Endothelial cell (in vitro differentiated cells): Measurements from ENCODE around the gene CYTIP. TPM values are rescaled to one million over a fixed set of nuclear protein-coding genes. Genes with fewer than 3 reads are reported as not detected.

Source experiments
- DNase-seq: peaks from one replicate; pipeline ENCODE4 v3.0.0; 2021; ENCODE audit warnings: low spot score
- H3K27ac Mint-ChIP-seq: one replicate; pipeline ENCODE4 v1.8.0; 2021; ENCODE audit warnings: mixed read lengths, inconsistent platforms; ENCODE audit not compliant: unreplicated experiment
- H3K27me3 Mint-ChIP-seq: one replicate; pipeline ENCODE4 v1.8.0; 2021; ENCODE audit warnings: mild to moderate bottlenecking, moderate library complexity, mixed read lengths, inconsistent platforms; ENCODE audit not compliant: unreplicated experiment
- H3K36me3 Mint-ChIP-seq: one replicate; pipeline ENCODE4 v1.8.0; 2021; ENCODE audit warnings: mild to moderate bottlenecking, low read depth, mixed read lengths, inconsistent platforms; ENCODE audit not compliant: unreplicated experiment
- H3K4me1 Mint-ChIP-seq: one replicate; pipeline ENCODE4 v1.8.0; 2021; ENCODE audit warnings: mild to moderate bottlenecking, mixed read lengths, inconsistent platforms; ENCODE audit not compliant: unreplicated experiment
- H3K4me3 Mint-ChIP-seq: one replicate; pipeline ENCODE4 v1.8.0; 2021; ENCODE audit warnings: mild to moderate bottlenecking, mixed read lengths, inconsistent platforms; ENCODE audit not compliant: unreplicated experiment
- H3K9me3 Mint-ChIP-seq: one replicate; pipeline ENCODE4 v1.8.0; 2021; ENCODE audit warnings: mixed read lengths, inconsistent platforms; ENCODE audit not compliant: unreplicated experiment
- total RNA-seq: library from RNA; stranded (reverse); fragmentation: NEBNext Ultra II Directional; extraction: Animal tissue kit (Norgen Biotek cat#: 25700); gene quantifications from one replicate; pipeline ENCODE4 v1.2.1, GENCODE V29; 2021; ENCODE audit not compliant: unreplicated experiment
- TF ChIP-seq, protein P1 (sequence below): fragments of 200-600 bp; sonication (generic); IDR thresholded peaks from one replicate; pipeline ENCODE4 v1.5.0; 2021; ENCODE audit warnings: antibody characterized with exemption; ENCODE audit not compliant: unreplicated experiment

Gene CYTIP
- total RNA-seq, 1 donor from 2014 or later: not detected

DNA sequence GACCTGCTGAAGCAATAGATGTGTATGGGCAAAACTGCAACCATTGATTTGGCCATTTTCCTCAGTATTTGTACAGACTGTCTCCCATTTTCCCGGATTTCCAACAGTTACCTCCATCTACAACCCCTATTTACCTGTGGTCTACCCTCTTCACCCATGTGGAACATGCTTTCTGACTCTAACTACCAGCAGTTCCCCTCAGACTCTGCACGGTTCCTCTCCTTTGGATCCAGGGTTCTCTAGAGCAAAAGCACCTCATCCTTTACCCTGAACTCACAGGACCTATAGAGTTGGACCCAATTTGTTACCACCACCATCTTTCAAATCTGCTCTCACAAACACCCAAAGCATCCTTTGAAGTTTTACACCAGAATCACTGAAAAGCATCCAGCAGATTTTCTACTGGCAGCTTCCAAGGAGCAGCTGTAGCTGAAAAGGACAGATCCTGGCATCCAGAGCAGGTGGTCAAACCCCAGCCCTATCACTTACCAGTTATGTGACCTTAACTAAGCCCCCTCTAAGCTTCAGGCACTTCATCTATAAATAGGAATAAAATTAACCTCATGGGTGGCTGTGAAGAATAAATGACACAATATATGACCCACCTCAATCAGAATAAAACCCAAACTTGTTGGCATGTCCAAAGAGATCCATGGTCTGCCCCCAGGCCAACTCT is 15.3 kb downstream of the CYTIP start:
- no peak for DNase-seq
- Mint-ChIP-seq H3K4me3 (no peak overlapping the region), H3K9me3 (no peaks in the 10 kb centered on the region), H3K27ac (no peak overlapping the region), H3K36me3 (no peaks in the 10 kb centered on the region), H3K4me1 (peaks cover 9% of the 10 kb centered on the region), H3K27me3 (no peaks in the 10 kb centered on the region)
- TF ChIP-seq, protein P1, sequence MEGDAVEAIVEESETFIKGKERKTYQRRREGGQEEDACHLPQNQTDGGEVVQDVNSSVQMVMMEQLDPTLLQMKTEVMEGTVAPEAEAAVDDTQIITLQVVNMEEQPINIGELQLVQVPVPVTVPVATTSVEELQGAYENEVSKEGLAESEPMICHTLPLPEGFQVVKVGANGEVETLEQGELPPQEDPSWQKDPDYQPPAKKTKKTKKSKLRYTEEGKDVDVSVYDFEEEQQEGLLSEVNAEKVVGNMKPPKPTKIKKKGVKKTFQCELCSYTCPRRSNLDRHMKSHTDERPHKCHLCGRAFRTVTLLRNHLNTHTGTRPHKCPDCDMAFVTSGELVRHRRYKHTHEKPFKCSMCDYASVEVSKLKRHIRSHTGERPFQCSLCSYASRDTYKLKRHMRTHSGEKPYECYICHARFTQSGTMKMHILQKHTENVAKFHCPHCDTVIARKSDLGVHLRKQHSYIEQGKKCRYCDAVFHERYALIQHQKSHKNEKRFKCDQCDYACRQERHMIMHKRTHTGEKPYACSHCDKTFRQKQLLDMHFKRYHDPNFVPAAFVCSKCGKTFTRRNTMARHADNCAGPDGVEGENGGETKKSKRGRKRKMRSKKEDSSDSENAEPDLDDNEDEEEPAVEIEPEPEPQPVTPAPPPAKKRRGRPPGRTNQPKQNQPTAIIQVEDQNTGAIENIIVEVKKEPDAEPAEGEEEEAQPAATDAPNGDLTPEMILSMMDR: no peak

DNA sequence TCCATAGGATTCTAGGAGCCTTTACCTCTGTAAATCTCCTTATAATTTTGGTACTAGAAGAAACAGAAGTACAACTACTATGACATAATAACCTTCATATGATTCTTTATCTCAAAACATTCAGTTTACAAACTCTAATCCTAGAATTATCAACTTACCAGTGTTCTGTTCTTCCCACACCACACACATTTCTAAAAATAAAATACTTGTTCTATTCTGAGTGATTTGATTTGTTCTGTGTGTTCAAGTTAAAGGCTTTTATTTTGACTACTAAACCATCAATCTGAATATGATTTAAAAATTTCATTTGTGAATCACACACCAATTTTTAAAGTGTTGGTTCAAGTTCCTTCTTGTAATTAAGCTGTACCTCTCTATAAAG is 16.0 kb downstream of the CYTIP start:
- Mint-ChIP-seq H3K4me1 (peaks cover 2% of the 10 kb centered on the region), H3K27ac (no peak overlapping the region), H3K9me3 (no peaks in the 10 kb centered on the region), H3K36me3 (no peaks in the 10 kb centered on the region), H3K27me3 (no peaks in the 10 kb centered on the region), H3K4me3 (no peak overlapping the region)
- TF ChIP-seq, protein P1: no peak
- DNase-seq: no peak

DNA sequence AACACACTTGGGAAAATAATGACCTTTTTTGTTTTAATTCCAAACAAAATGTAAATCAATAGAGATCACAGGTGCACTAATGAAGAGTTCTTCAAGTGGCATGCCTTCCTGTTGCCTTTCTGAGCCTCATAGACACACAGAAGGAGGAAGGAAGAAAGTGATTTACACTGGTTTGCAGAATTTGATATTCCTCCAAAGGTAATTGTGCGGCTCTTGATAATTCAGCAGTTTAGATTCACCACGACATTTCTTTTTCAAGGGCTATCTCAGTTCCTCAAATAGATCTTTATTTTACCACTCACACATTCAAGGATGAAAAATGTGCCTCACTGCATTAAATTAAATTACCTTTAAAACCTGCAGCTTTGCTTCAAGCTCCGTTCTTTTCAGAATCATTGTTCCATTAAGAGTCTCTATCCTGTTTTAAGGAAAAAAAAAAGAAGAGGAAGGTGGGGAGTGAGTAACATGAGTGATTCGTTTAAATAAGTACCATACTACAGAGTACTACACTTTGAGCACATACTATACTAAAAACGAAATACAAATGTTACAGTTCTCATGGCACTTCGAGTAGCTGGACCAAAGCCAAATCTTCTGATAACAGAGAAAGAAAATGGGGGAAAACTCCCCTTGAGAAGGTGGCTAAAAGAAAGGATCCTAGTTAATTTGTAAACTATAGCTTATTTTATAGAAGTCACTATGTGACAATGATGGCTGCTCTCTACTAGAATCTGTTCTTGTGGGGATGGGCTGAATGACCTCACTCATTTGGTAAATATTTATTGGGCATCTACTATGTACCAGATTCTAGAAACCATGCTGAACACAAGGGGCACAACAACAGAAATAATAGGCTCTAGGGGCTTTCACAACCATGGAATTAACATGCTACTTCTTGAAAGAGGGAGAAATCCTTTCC is 16.6 kb downstream of the CYTIP start:
- no peaks in the 10 kb centered on the region for H3K4me1 Mint-ChIP-seq
- H3K27me3 Mint-ChIP-seq: no peaks in the 10 kb centered on the region
- TF ChIP-seq, protein P1: no peak
- no peak overlapping the region for H3K27ac Mint-ChIP-seq
- no peaks in the 10 kb centered on the region for H3K9me3 Mint-ChIP-seq
- H3K36me3 Mint-ChIP-seq: no peaks in the 10 kb centered on the region
- DNase-seq: no peak
- no peak overlapping the region for H3K4me3 Mint-ChIP-seq

DNA sequence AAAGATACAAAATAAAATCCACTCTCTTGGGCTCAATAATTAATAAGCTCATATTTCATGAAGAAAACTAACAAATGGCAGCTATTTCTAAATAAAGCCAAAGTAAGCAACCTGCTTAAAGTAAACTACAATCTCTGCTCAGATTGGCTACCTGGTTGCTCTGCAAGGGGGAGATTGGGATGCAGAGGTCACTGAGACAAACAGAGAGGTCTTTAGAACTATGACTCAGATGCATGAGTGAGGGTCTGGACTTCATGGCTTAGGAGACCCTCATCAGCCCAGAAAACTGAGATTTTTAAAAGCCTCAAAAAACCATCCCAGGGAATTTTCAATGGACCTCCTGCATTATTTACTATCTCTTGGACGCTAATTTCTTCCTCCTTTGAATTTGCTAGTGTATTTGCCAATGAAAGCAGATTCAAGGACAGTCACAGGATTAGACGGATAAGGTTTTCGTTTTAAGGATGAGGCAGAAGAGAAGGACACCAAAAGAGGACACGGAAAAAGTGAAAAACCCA is 17.4 kb downstream of the CYTIP start:
- no peaks in the 10 kb centered on the region for H3K4me1 Mint-ChIP-seq
- no peaks in the 10 kb centered on the region for H3K27me3 Mint-ChIP-seq
- H3K4me3 Mint-ChIP-seq: no peak overlapping the region
- H3K9me3 Mint-ChIP-seq: no peaks in the 10 kb centered on the region
- DNase-seq: no peak
- H3K27ac Mint-ChIP-seq: no peak overlapping the region
- H3K36me3 Mint-ChIP-seq: no peaks in the 10 kb centered on the region
- TF ChIP-seq, protein P1: no peak
